HCT116 (cell line): ENCODE results near the gene CDC45. TPM values are rescaled to one million over a fixed set of nuclear protein-coding genes. Genes with fewer than 3 reads are reported as not detected.

ENCODE experiments used
- ATAC-seq: fragments of 200-7000 bp; cut with Tn5 transposase; 2 replicates; pipeline ENCODE4 v1.9.1; 2020; ENCODE audit warnings: mild to moderate bottlenecking, moderate library complexity
- BruUV-seq: library from RNA; stranded (reverse); fragments of 400-500 nt; replicated peaks from 2 replicates; lab custom pipeline; 2021; lab: Mats Ljungman, UMichigan
- CTCF ChIA-PET: fragments of 300-600 bp; sonication (Branson Sonifier 250); formaldehyde crosslinking; loops from one replicate; lab custom pipeline; 2021; ENCODE audit warnings: antibody characterized with exemption; lab: Charles Lee
- POLR2A ChIA-PET: fragments of 300-600, 350-600 bp; sonication (Branson Sonifier 250); formaldehyde crosslinking; loops from one replicate; lab custom pipeline; 2021; ENCODE audit warnings: antibody characterized with exemption; lab: Charles Lee
- RAD21 ChIA-PET, 2 experiments: fragments of 300-600 bp; sonication (Branson Sonifier 250); formaldehyde crosslinking; loops; one replicate each; lab custom pipeline; 2023; ENCODE audit warnings: low total read pairs in 2 of 2; ENCODE audit not compliant: uncharacterized antibody in 2 of 2, unreplicated experiment in 2 of 2, low non-redundant PET in 1 of 2; lab: Charles Lee
- DNase-seq: peaks from one replicate; pipeline ENCODE4 v3.0.0-alpha.2; 2010; ENCODE audit warnings: low read depth, low spot score
- H2AFZ ChIP-seq: fragments of 200-600 bp; shearing (Covaris generic), sonication (generic); 2 replicates; pipeline ENCODE4 v1.6.1; 2017; ENCODE audit warnings: low read depth, mixed run types, mixed read lengths, antibody characterized with exemption, low read length; ENCODE audit not compliant: poor library complexity, severe bottlenecking
- H3K27ac ChIP-seq: 2 replicates; pipeline ENCODE4 v1.5.1; 2012; ENCODE audit warnings: low read depth, low read length
- H3K27me3 ChIP-seq: fragments of 200-600 bp; sonication (generic); 2 replicates; pipeline ENCODE4 v1.6.1; 2016; ENCODE audit warnings: mixed run types, low read length, mixed read lengths; ENCODE audit not compliant: insufficient read depth
- H3K36me3 ChIP-seq, 2 experiments: fragments of 200-500 bp in 1 of 2; fragments of 200-600 bp in 1 of 2; sonication (Bioruptor generic) in 1 of 2; sonication (generic) in 1 of 2; 2 replicates each; pipeline versions ENCODE4 v1.5.1 to v1.6.1; 2014 to 2016; ENCODE audit warnings: low read length in 2 of 2, inconsistent platforms in 1 of 2, mixed read lengths in 1 of 2, mixed run types in 1 of 2; ENCODE audit not compliant: insufficient read depth in 2 of 2, control insufficient read depth in 1 of 2
- H3K4me1 ChIP-seq, 2 experiments: fragments of 200-600 bp in 1 of 2; sonication (generic) in 1 of 2; 2 replicates each; pipeline versions ENCODE4 v1.5.1 to v1.6.1; 2012 to 2017; ENCODE audit warnings: low read length in 2 of 2, inconsistent platforms in 1 of 2, mild to moderate bottlenecking in 1 of 2, mixed read lengths in 1 of 2, mixed run types in 1 of 2, moderate library complexity in 1 of 2; ENCODE audit not compliant: insufficient read depth in 2 of 2, control insufficient read depth in 1 of 2
- H3K4me2 ChIP-seq: fragments of 200-600 bp; sonication (generic); 2 replicates; pipeline ENCODE4 v1.6.1; 2017; ENCODE audit warnings: mixed run types, low read length, mixed read lengths
- H3K4me3 ChIP-seq, 2 experiments: fragments of 200-600 bp in 1 of 2; sonication (generic) in 1 of 2; replicated peaks in 1 of 2; 2 replicates each; pipeline ENCODE4 v1.5.1; 2011 to 2016; ENCODE audit warnings: low read length in 2 of 2, control low read depth in 1 of 2, low read depth in 1 of 2, mild to moderate bottlenecking in 1 of 2, mixed read lengths in 1 of 2, mixed run types in 1 of 2
- H3K79me2 ChIP-seq: fragments of 200-600 bp; sonication (generic); 2 replicates; pipeline ENCODE4 v1.6.1; 2017; ENCODE audit warnings: mild to moderate bottlenecking, mixed run types, low read length, moderate library complexity, mixed read lengths; ENCODE audit not compliant: insufficient read depth
- H3K9ac ChIP-seq: fragments of 200-600 bp; sonication (generic); 2 replicates; pipeline ENCODE4 v1.6.1; 2016; ENCODE audit warnings: low read length, mixed read lengths
- H3K9me2 ChIP-seq: fragments of 200-600 bp; sonication (generic), shearing (Covaris generic); 2 replicates; pipeline ENCODE4 v1.6.1; 2017; ENCODE audit warnings: mixed run types, mild to moderate bottlenecking, moderate library complexity; ENCODE audit not compliant: insufficient read depth
- H3K9me3 ChIP-seq, 2 experiments: fragments of 200-500 bp in 1 of 2; fragments of 200-600 bp in 1 of 2; sonication (Bioruptor generic) in 1 of 2; sonication (generic) in 1 of 2; 2 replicates each; pipeline ENCODE4 v1.6.1; 2014 to 2017; ENCODE audit warnings: low read length in 2 of 2, mixed read lengths in 2 of 2, inconsistent platforms in 1 of 2, low read depth in 1 of 2, mild to moderate bottlenecking in 1 of 2, mixed run types in 1 of 2, moderate library complexity in 1 of 2; ENCODE audit not compliant: control insufficient read depth in 1 of 2, insufficient read depth in 1 of 2
- H4K20me1 ChIP-seq: fragments of 200-600 bp; sonication (generic), shearing (Covaris generic); 2 replicates; pipeline ENCODE4 v1.6.1; 2017; ENCODE audit warnings: mixed run types, mild to moderate bottlenecking, moderate library complexity; ENCODE audit not compliant: insufficient read depth
- SIN3A ChIP-seq: IDR thresholded peaks from 2 replicates; pipeline ENCODE4 v1.6.1; 2012; ENCODE audit warnings: low read depth
- YY1 ChIP-seq: IDR thresholded peaks from 2 replicates; pipeline ENCODE4 v1.6.1; 2011; ENCODE audit warnings: low read length, low read depth, moderate library complexity, mild to moderate bottlenecking; ENCODE audit not compliant: insufficient replicate concordance; ENCODE audit errors: extremely low read depth
- intact Hi-C: fragments of 100-400 bp; cut with micrococcal nuclease; formaldehyde crosslinking; loops from 2 replicates; pipeline ENCODE4 v1.10.0; 2022
- total RNA-seq: library from RNA; stranded (reverse); gene quantifications from one replicate; pipeline ENCODE4 v1.2.1, GENCODE V29; 2021; ENCODE audit not compliant: unreplicated experiment
- TF ChIP-seq, protein P1 (sequence below): IDR thresholded peaks from 2 replicates; pipeline ENCODE4 v1.6.1; 2012; ENCODE audit warnings: low read depth
- TF ChIP-seq, protein P2 (sequence below): IDR thresholded peaks from 2 replicates; pipeline ENCODE4 v1.6.1; 2012

CDC45 gene
- total RNA-seq, 1 experiment from 2014 or later = 43.4 TPM

DNA sequence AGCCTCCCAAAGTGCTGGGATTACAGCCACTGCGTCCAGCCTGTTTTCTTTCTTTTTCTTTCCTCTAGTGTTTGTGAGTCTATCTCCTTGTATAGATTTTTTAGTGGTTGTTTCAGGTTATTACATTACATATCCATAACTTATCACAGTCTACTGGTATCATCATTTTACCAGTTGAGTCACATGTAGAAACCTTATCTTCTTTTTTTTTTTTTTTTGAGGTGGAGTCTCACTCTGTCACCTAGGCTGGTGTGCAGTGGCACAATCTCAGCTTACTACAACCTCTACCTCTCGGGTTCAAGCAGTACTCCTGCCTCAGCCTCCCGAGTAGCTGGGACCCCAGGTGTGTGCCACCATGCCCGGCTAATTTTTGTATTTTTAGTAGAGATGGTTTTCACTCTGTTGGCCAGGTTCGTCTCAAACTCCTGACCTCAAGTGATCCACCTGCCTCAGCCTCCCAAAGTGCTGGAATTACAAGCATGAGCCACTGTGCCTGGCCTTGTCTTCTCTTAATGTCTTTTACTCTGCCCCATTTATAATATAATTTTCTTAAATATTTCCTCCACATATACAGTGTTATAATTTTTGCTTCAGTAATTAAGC lies 11.0 kb downstream of the CDC45 start:
- Histone ChIP-seq H4K20me1 (no peaks in the 10 kb centered on the region), H2AFZ (no peak overlapping the region), H3K79me2 (peaks cover 34% of the 10 kb centered on the region), H3K4me3 (no peak overlapping the region), H3K4me2 (no peak overlapping the region), H3K36me3 (peaks cover 8 to 25% of the 10 kb centered on the region in 2 experiments; a peak in 3 of 4 replicates), H3K27me3 (no peaks in the 10 kb centered on the region), H3K9me2 (no peaks in the 10 kb centered on the region), H3K27ac (no peak overlapping the region), H3K4me1 (peaks cover 0 to 4% of the 10 kb centered on the region in 2 experiments; a peak in 2 of 4 replicates), H3K9ac (no peak overlapping the region), H3K9me3 (no peaks in the 10 kb centered on the region)
- BruUV-seq = no TSS peak
- ChIA-PET POLR2A (no interaction called here), RAD21 (no interaction called here), CTCF (interaction anchor here (2.9 kb wide), 1 partner anchor 10 kb away, joined by 8 read pairs; the partner anchor contains the start of gene CDC45)
- intact Hi-C loops = no loop called here
- no peak for ATAC-seq
- TF ChIP-seq, protein P1, sequence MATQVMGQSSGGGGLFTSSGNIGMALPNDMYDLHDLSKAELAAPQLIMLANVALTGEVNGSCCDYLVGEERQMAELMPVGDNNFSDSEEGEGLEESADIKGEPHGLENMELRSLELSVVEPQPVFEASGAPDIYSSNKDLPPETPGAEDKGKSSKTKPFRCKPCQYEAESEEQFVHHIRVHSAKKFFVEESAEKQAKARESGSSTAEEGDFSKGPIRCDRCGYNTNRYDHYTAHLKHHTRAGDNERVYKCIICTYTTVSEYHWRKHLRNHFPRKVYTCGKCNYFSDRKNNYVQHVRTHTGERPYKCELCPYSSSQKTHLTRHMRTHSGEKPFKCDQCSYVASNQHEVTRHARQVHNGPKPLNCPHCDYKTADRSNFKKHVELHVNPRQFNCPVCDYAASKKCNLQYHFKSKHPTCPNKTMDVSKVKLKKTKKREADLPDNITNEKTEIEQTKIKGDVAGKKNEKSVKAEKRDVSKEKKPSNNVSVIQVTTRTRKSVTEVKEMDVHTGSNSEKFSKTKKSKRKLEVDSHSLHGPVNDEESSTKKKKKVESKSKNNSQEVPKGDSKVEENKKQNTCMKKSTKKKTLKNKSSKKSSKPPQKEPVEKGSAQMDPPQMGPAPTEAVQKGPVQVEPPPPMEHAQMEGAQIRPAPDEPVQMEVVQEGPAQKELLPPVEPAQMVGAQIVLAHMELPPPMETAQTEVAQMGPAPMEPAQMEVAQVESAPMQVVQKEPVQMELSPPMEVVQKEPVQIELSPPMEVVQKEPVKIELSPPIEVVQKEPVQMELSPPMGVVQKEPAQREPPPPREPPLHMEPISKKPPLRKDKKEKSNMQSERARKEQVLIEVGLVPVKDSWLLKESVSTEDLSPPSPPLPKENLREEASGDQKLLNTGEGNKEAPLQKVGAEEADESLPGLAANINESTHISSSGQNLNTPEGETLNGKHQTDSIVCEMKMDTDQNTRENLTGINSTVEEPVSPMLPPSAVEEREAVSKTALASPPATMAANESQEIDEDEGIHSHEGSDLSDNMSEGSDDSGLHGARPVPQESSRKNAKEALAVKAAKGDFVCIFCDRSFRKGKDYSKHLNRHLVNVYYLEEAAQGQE = no peak
- TF ChIP-seq, protein P2, sequence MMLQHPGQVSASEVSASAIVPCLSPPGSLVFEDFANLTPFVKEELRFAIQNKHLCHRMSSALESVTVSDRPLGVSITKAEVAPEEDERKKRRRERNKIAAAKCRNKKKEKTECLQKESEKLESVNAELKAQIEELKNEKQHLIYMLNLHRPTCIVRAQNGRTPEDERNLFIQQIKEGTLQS = no peak
- TF ChIP-seq SIN3A (no peak), YY1 (no peak)
- no peak for DNase-seq
